Measurements from ENCODE around the gene CXCL14.

The CXCL14 gene

GRCh38 chr5:135596157-135596763 lies 17.5 kb upstream of the CXCL14 start:
- Histone ChIP-seq H3K27ac (ENCODE audit: low read depth, low read length) (no peak overlapping the region), H3K4me3 (ENCODE audit: low read length) (no peak overlapping the region), H3K9me2 (replicated peaks; ENCODE audit: control insufficient read depth, low read length) (no peaks in the 10 kb centered on the region), H3K9me3 (ENCODE audit: control insufficient read depth, insufficient read depth, low read length) (no peaks in the 10 kb centered on the region), H3K79me2 (ENCODE audit: control insufficient read depth, low read length) (no peaks in the 10 kb centered on the region), H4K20me1 (ENCODE audit: control insufficient read depth, insufficient read depth, low read depth, low read length) (no peaks in the 10 kb centered on the region), H3K36me3 (ENCODE audit: control insufficient read depth, low read length) (no peaks in the 10 kb centered on the region), H3K4me2 (ENCODE audit: low read length) (no peak overlapping the region), H3K4me1 (ENCODE audit: control insufficient read depth, low read length) (no peaks in the 10 kb centered on the region), H3F3A (ENCODE audit: control insufficient read depth, insufficient read depth) (no peaks in the 10 kb centered on the region), H3K27me3 (ENCODE audit: control insufficient read depth, low read length) (peaks cover 13% of the 10 kb centered on the region; the same call in 1 of the 2 replicates)
- no peak for TF ChIP-seq EZH2phosphoT487 (IDR thresholded peaks at IDR 0.05; ENCODE audit: borderline replicate concordance, low read length)
- TF ChIP-seq, protein P1, sequence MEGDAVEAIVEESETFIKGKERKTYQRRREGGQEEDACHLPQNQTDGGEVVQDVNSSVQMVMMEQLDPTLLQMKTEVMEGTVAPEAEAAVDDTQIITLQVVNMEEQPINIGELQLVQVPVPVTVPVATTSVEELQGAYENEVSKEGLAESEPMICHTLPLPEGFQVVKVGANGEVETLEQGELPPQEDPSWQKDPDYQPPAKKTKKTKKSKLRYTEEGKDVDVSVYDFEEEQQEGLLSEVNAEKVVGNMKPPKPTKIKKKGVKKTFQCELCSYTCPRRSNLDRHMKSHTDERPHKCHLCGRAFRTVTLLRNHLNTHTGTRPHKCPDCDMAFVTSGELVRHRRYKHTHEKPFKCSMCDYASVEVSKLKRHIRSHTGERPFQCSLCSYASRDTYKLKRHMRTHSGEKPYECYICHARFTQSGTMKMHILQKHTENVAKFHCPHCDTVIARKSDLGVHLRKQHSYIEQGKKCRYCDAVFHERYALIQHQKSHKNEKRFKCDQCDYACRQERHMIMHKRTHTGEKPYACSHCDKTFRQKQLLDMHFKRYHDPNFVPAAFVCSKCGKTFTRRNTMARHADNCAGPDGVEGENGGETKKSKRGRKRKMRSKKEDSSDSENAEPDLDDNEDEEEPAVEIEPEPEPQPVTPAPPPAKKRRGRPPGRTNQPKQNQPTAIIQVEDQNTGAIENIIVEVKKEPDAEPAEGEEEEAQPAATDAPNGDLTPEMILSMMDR (IDR thresholded peaks at IDR 0.05; ENCODE audit: low read depth, low read length, poor library complexity, severe bottlenecking) = no peak

DNA sequence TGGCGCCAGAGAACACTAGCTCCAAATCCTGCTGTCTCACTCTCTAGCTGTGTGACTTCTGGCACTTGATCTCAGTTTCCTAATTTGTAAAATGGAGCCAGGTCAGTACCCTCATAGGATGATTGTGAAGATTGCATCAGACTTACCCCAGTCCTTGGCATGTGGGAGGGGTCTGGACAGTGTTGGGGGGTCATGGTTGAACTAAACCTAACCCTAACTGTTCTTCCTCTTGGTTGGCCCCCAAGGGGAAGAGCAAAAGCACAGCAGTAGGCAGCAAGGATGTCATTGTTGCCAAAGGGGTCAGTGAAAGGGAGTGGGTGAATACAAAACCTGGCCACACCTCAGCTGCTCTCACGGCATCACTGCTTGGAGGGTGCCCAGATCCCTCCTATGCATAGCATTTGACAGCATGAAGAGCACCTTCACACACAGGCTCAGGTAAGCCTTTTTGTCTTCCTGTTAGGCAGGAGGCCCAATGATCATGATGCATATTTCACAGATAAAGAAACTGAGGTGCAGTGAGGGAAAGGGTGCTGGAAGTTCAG lies 15.7 kb upstream of the CXCL14 start:
- no peak overlapping the region for H3K4me2 ChIP-seq (ENCODE audit: low read length)
- H3K9me3 ChIP-seq (ENCODE audit: control insufficient read depth, insufficient read depth, low read length) = no peaks in the 10 kb centered on the region
- no peaks in the 10 kb centered on the region for H3K4me1 ChIP-seq (ENCODE audit: control insufficient read depth, low read length)
- H3K79me2 ChIP-seq (ENCODE audit: control insufficient read depth, low read length) = no peaks in the 10 kb centered on the region
- no peaks in the 10 kb centered on the region for H3F3A ChIP-seq (ENCODE audit: control insufficient read depth, insufficient read depth)
- peaks cover 9% of the 10 kb centered on the region; the same call in 1 of the 2 replicates for H3K27me3 ChIP-seq (ENCODE audit: control insufficient read depth, low read length)
- TF ChIP-seq EZH2phosphoT487 (IDR thresholded peaks at IDR 0.05; ENCODE audit: borderline replicate concordance, low read length) = no peak
- TF ChIP-seq, protein P1 (IDR thresholded peaks at IDR 0.05; ENCODE audit: low read depth, low read length, poor library complexity, severe bottlenecking) = no peak
- H3K36me3 ChIP-seq (ENCODE audit: control insufficient read depth, low read length) = no peaks in the 10 kb centered on the region
- H4K20me1 ChIP-seq (ENCODE audit: control insufficient read depth, insufficient read depth, low read depth, low read length) = no peaks in the 10 kb centered on the region
- no peak overlapping the region for H3K27ac ChIP-seq (ENCODE audit: low read depth, low read length)
- H3K9me2 ChIP-seq (replicated peaks; ENCODE audit: control insufficient read depth, low read length) = no peaks in the 10 kb centered on the region
- H3K4me3 ChIP-seq (ENCODE audit: low read length) = no peak overlapping the region

- peaks cover 9% of the 10 kb centered on the region; the same call in 1 of the 2 replicates for H3K27me3 ChIP-seq (ENCODE audit: control insufficient read depth, low read length)
These were observed 15.1 kb upstream of the CXCL14 start for GRCh38 chr5:135593886-135594285.

More at GRCh38 chr5:135593886-135594285, 15.1 kb upstream of the CXCL14 start:
- no peaks in the 10 kb centered on the region for H4K20me1 ChIP-seq (ENCODE audit: control insufficient read depth, insufficient read depth, low read depth, low read length)
- H3F3A ChIP-seq (ENCODE audit: control insufficient read depth, insufficient read depth) = no peaks in the 10 kb centered on the region
- no peaks in the 10 kb centered on the region for H3K9me2 ChIP-seq (replicated peaks; ENCODE audit: control insufficient read depth, low read length)
- H3K36me3 ChIP-seq (ENCODE audit: control insufficient read depth, low read length) = no peaks in the 10 kb centered on the region
- H3K4me2 ChIP-seq (ENCODE audit: low read length) = no peak overlapping the region
- no peaks in the 10 kb centered on the region for H3K79me2 ChIP-seq (ENCODE audit: control insufficient read depth, low read length)
- no peak for TF ChIP-seq EZH2phosphoT487 (IDR thresholded peaks at IDR 0.05; ENCODE audit: borderline replicate concordance, low read length)
- TF ChIP-seq, protein P1 (IDR thresholded peaks at IDR 0.05; ENCODE audit: low read depth, low read length, poor library complexity, severe bottlenecking) = no peak
- no peak overlapping the region for H3K4me3 ChIP-seq (ENCODE audit: low read length)
- H3K9me3 ChIP-seq (ENCODE audit: control insufficient read depth, insufficient read depth, low read length) = no peaks in the 10 kb centered on the region
- no peaks in the 10 kb centered on the region for H3K4me1 ChIP-seq (ENCODE audit: control insufficient read depth, low read length)
- no peak overlapping the region for H3K27ac ChIP-seq (ENCODE audit: low read depth, low read length)
